HG03135 (cell line): ENCODE measurements around the gene LMTK3.

Experiments used
- ATAC-seq: cut with Tn5 transposase; IDR thresholded peaks from one replicate; pipeline ENCODE4 v1.9.1; 2021; ENCODE audit warnings: mild to moderate bottlenecking, moderate library complexity; ENCODE audit not compliant: unreplicated experiment

LMTK3 gene

GRCh38 chr19:48450441-48450840 lies 61.2 kb downstream of the LMTK3 start:
- no peak for ATAC-seq

GRCh38 chr19:48448563-48448962 lies 63.1 kb downstream of the LMTK3 start:
- ATAC-seq, result no peak

GRCh38 chr19:48446579-48446978 lies 65.1 kb downstream of the LMTK3 start:
- ATAC-seq, result no peak

DNA sequence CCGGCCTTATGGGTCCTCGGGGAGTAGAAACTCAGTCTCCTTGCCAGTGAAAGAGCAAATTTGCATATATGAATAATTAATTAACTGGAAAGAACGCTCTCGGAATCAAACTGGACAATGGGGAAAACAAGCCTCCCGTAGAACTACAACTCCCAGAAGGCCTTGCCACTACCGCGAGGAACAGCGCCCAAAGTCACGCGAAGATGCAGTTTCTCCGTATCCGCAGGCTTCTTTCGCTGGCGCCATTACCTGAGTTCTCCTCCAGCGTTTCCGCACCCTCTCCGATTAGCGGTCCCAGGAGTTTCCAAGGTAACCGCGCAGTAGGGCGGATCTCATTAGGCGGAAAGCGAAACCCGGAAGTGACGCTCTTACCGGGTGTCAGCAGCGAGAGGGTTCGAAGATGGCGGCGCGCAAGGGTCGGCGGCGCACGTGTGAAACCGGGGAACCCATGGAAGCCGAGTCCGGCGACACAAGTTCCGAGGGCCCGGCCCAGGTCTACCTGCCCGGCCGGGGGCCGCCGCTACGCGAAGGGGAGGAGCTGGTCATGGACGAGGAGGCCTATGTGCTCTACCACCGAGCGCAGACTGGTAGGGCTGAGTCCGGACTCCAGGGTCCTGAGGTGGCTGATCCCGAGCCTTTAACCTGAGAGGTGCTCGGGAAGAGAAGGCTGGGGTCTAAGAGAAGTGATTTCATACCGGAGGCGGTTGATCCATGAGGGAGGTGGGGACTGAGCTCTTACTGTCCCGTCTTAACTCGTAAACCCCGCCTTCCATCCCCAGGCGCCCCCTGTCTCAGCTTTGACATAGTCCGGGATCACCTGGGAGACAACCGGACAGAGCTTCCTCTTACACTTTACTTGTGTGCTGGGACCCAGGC lies 65.8 kb downstream of the LMTK3 start, which contains the start of gene GRWD1:
GRWD1 (plus strand) TSS at position 378 of the 876 bp plus-strand sequence; CDS start at position 401, 23 bp downstream.
- ATAC-seq, result peak; percentile 86

GRCh38 chr19:48445256-48445605 lies 66.4 kb downstream of the LMTK3 start:
- ATAC-seq, result peak; percentile 32

GRCh38 chr19:48444936-48445200 lies 66.8 kb downstream of the LMTK3 start:
- no peak for ATAC-seq

- no peak for ATAC-seq
Measured at GRCh38 chr19:48444129-48444935, 67.3 kb downstream of the LMTK3 start.

DNA sequence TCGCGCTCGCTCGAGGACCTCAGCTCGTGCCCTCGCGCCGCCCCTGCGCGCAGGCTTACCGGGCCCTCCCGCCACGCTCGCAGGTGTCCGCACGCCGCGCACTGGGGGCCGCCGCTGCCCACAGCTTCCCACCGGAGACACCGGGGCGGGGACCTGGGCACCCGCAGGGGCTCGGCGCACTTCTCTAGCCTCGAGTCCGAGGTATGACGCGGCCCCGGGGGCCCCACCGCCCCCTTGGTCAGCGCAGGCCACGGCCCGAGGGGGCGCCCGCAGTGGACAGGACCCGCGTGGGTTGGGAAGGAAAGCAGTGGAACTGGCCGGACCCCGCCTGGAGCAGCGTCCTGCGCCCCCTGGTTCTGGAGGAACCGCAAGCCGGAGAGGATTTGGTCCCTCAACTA lies 67.9 kb downstream of the LMTK3 start:
- ATAC-seq, result no peak

DNA sequence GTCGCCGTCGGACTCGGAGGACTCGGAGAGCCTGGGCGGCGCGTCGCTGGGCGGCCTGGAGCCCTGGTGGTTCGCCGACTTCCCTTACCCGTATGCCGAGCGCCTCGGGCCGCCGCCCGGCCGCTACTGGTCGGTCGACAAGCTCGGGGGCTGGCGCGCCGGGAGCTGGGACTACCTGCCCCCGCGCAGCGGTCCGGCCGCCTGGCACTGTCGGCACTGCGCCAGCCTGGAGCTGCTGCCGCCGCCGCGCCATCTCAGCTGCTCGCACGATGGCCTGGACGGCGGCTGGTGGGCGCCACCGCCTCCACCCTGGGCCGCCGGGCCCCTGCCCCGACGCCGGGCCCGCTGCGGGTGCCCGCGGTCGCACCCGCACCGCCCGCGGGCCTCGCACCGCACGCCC lies 68.4 kb downstream of the LMTK3 start:
- ATAC-seq, result no peak

DNA sequence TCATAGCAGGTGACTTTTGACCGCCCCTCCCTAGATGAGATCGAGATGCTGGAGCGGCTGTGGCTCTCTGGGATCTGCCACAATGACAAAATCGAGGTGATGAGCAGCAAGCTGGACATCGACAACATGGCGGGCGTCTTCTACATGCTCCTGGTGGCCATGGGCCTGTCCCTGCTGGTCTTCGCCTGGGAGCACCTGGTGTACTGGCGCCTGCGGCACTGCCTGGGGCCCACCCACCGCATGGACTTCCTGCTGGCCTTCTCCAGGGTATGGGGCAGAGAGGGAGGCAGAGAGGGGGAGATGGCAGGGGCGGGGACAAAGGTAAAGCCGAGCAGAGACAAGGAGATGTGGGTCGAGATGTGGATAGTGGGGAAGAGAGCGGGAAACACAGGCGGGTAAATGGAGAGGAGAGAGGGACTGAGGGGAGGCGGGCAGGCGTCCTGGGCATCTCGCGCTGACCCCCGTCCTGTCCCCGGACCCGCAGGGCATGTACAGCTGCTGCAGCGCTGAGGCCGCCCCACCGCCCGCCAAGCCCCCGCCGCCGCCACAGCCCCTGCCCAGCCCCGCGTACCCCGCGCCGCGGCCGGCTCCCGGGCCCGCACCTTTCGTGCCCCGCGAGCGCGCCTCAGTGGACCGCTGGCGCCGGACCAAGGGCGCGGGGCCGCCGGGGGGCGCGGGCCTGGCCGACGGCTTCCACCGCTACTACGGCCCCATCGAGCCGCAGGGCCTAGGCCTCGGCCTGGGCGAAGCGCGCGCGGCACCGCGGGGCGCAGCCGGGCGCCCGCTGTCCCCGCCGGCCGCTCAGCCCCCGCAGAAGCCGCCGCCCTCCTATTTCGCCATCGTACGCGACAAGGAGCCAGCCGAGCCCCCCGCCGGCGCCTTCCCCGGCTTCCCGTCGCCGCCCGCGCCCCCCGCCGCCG lies 69.3 kb downstream of the LMTK3 start:
- no peak for ATAC-seq

- no peak for ATAC-seq
Measured at GRCh38 chr19:48441360-48442050, 70.1 kb downstream of the LMTK3 start.

DNA sequence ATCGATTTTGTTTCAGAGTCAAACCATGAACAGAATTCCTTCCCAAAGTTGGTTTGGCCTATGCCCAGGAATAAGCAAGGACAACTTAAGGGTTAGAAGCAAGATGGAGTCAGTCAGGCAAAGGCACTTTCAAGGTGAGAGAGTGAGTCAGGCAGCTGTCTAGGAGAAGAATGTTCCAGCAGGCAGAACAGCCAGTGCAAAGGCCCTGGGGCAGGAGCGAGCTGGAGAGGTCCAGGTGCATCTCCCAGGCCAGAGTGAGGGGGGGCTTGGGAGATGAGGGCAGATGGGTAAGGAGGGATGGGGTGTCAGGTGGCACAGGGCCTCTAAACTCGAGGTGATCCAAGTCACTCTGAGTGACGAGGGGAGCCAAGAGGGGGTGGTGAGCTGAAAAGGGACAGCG lies 75.0 kb downstream of the LMTK3 start:
- ATAC-seq, result no peak
